Activated naive CD4-positive, alpha-beta T cell treated with anti-CD3 and anti-CD28 coated beads, Interleukin-2, amount 50 U/mL, for 16 hours (primary cell): ENCODE data around the gene PCBD2.
"Not testable (repeated sequence)": the region's sequence is repeated elsewhere in the genome, so short reads cannot be mapped to it uniquely, and the experiment has no call there.

Experiments
- DNase-seq: peaks from one replicate; pipeline ENCODE4 v3.0.0-alpha.2; 2020

Gene PCBD2

GRCh38 chr5:134910752-134911151 is 5.8 kb downstream of the PCBD2 start:
- not testable (repeated sequence) for DNase-seq

- DNase-seq, result no peak
These were observed 6.6 kb downstream of the PCBD2 start for GRCh38 chr5:134911285-134912206.

GRCh38 chr5:134913254-134913653 is 8.3 kb downstream of the PCBD2 start:
- no peak for DNase-seq

GRCh38 chr5:134913795-134914194 is 8.9 kb downstream of the PCBD2 start:
- DNase-seq, result no peak

GRCh38 chr5:134917070-134917815 is 12.3 kb downstream of the PCBD2 start:
- no peak for DNase-seq

- DNase-seq, result no peak
These were observed 13.9 kb downstream of the PCBD2 start for GRCh38 chr5:134918861-134919260.

- DNase-seq, result no peak
These were observed 16.1 kb downstream of the PCBD2 start for GRCh38 chr5:134920848-134921575.

- no peak for DNase-seq
These were observed 27.6 kb downstream of the PCBD2 start for GRCh38 chr5:134932508-134932907.

GRCh38 chr5:134934202-134934601 is 29.3 kb downstream of the PCBD2 start:
- DNase-seq, result no peak

- DNase-seq, result no peak
These were observed 31.0 kb downstream of the PCBD2 start for GRCh38 chr5:134935711-134936602.

GRCh38 chr5:134937526-134937925 is 32.6 kb downstream of the PCBD2 start:
- DNase-seq, result no peak

GRCh38 chr5:134938030-134938429 is 33.1 kb downstream of the PCBD2 start:
- no peak for DNase-seq

GRCh38 chr5:134939500-134939899 is 34.6 kb downstream of the PCBD2 start:
- DNase-seq, result no peak

GRCh38 chr5:134943547-134943946 is 38.6 kb downstream of the PCBD2 start:
- no peak for DNase-seq

- no peak for DNase-seq
These were observed 39.7 kb downstream of the PCBD2 start for GRCh38 chr5:134944630-134945029.

- DNase-seq, result no peak
These were observed 40.1 kb downstream of the PCBD2 start for GRCh38 chr5:134945041-134945440.

- no peak for DNase-seq
These were observed 44.0 kb downstream of the PCBD2 start for GRCh38 chr5:134948911-134949310.

- DNase-seq, result no peak
These were observed 44.4 kb downstream of the PCBD2 start for GRCh38 chr5:134949316-134949715.

- DNase-seq, result no peak
These were observed 53.1 kb downstream of the PCBD2 start for GRCh38 chr5:134957920-134958608.

- no peak for DNase-seq
These were observed 53.8 kb downstream of the PCBD2 start for GRCh38 chr5:134958755-134959154.

GRCh38 chr5:134963098-134963497 is 58.2 kb downstream of the PCBD2 start:
- no peak for DNase-seq
